ENCODE results near the gene LAMB4.

LAMB4 gene

DNA sequence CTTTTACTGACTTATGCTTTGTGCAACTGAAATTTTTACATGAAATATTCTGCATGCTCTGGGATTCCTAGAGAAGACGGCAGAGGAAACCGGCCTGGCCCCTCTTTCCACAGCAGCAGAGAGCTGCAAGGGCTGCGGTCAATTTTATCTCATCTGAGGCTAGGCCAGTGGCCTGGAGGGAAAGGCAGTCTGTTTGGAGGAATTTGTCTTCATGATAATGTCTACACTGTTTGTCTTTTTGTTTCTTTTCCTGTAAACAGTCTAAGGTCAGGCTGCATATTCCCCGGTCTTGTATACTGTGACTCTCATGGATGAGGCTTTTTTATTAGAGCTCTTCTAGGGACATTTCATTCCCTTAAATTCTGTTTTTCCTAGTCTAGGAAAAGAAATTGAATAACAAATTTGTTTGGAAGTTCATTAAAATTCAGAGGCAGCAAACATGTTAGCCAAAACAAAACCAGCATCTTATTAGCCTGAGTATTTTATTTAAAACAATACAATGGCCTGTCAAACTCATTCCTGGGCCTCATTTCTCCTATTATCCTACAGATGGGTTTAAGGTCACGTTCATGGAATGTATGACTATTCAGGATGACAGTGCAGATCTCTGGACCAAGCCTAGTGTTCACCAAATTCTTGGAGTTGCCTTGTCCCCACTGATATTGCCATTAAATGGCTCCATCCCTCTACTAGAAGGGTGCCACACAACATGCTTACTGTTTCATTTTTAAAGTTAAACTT, 26.4 kb downstream of the LAMB4 start:
- no peak for FAIRE-seq

DNA sequence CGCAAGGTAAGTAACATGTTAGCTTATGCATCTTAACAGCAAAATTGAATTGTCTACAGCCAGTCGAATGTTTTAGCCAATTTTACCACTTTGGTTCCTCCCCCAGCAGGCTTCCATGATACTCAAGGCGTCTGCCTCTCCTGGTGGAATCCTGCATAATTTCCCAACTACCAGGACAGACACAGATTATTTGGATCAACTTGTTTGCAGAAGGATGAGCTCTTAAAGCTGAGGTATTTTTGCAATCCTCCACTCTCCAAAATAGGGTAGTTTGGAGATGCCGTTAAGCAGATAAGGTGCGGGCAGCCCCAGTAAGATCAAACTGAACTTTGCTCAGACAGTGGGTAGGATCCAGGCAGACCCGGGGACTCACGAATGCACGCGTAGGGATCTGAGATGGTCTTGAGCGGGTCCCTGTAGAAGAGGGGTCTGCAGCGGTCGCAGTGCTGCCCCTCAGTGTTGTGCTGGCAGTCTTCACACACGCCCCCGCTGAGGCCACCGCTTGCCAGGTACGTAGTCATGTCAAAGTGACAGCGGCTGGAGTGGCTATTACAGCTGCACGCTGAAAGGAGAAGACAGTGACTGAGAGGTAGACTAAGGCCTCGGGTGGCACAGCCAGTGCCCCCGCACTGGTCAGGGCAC, 27.4 kb downstream of the LAMB4 start:
- FAIRE-seq, result no peak

DNA sequence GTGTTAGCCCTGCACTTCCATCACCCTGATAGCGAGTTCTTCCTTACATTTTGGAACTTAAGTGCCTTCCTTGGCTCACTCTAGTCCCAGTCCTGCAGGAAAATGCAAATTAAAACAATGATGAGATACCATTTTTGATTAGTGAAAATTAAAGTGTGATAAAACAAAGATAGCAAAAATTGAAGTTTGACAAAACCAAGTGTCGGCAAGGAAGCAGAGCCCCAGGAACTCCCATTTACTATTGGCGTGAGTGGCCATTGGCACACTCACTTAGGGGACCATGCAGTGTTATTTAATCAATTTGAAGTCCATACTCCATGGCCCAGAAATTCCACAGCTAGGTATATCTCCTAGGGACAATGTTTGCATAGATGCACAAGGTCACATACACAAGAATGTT, 28.4 kb downstream of the LAMB4 start:
- no peak for FAIRE-seq

DNA sequence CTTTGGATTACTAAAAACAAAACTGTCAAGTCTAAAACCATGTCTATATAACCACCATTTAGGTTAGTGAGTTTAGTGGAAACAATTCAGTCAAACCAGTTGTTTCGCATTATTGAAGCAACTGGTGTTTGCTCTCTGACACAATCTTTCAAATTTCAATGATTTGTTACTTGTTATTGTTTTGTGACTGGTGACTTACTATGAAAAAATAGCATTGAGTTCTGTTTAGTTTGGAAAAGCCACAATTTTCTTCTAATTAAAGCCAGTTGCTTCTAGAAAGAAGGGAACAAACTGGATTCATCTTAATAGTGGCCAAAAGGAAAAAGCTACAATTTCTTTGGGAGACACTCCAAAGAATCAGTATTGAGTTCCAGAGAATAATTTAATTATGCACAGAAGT, 30.4 kb downstream of the LAMB4 start:
- peak; percentile 96 for FAIRE-seq

DNA sequence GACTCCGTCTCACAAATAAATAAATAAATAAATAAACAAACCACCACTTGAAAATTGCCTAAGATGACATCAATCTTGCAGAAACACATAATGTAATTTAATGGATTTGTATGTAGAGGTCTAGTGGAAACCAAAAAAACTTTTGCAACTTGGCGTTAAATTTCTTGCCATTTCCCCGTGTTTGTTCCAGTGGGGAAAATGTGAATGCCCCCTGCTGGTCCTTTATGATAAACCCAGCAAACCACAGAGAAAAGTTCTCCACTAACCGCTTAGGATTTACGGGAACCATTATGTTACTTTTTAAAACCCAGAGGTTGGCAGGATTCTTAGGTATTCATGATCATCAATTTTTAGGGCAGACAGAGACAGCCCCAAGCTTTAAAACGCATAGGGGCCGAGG, 32.5 kb downstream of the LAMB4 start:
- FAIRE-seq, result no peak

DNA sequence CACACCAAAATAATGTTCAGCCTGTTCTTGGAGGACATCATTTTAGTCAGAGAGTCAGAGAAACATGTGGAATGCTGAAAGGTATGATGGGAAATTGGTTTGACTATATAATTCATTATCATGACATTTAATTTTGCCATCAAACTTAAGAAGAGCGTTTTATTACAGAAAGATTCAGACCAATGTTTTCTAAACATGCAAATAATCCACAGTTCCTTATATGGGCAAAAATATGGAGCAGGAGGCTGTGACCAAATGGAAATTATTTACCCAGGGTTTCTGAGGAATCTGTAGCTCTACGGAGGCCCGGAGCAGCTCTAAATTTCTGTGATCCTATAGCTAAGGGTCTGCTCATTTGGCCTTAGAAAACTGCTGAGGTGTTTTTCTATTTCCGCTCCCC, 33.2 kb downstream of the LAMB4 start:
- FAIRE-seq, result peak; percentile 21

DNA sequence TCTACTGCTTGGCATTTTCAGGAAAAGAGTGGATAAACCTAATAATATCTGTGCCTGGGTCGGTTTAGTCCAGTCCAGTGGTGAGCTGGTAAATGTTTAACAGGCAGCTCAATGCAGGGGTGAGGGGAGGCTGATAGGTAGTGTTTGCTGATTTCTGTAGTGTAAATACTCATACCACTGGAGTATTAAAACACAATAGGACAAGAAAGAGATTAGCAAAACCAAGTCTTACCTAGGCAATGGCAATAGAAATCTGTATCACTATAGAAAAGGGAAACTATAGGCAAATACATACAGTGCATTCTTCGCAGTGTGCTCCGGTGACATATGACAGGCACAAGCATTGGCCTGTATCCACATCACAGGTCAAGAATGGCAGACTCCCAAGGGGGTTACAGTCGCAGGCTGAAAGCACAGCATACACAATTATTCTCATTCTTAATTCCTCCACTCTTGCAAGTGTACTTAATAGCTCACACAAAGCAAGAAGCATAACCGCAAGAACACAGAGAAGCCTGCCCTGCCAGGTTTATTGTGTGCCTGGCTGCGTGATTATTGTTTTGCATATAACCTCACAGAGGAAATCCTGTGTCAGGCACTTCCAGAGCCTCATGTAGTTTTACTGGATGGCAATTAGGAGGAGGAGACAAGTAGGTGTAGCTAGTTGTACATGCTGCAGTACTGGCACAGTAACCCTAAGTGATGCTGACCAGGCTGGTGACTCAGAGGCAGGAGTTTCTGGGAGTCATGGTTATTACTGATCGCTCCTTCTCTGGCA, 35.0 kb downstream of the LAMB4 start:
- no peak for FAIRE-seq

DNA sequence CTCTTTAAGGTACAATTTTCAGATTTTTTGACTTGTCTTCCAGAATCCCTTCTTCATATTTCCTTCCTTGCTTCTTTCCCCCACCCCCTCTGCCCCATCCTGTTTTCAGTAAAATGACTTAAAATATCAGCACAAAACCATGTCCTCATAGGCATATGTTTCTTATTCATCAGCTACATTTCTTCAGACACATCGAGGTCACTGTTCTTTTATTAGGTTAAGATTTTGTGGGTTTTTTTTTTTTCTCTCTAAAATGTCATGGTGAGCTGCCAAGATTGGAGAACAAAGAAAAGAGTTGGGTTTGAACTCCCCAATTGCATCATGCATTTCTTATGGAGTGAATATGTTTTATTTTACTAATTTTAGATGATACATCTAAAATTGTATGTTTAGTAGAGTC, 35.8 kb downstream of the LAMB4 start:
- peak; percentile 97 for FAIRE-seq

DNA sequence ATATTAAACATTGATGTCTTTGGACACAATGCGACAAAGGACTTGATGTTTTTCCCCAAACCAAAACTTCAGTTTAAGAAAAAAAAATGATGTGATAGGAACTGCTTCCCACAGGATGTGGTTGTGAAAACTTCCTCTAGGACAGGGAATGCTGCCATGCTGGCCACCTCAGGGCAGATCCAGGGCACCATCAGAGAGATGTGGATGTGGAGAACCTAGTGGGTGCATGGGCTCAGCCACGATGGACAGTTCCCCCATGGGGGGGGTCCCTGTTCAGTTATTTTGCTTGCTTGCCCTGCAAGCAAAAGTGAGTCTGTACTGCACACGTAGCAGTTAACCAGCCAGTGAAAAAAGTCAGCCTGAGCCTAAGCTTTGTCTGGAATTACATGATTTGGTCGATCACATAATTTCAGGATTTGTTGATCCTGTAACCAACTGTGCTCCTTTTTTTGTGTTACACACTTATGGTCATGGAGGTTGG, 36.3 kb downstream of the LAMB4 start:
- no peak for FAIRE-seq

DNA sequence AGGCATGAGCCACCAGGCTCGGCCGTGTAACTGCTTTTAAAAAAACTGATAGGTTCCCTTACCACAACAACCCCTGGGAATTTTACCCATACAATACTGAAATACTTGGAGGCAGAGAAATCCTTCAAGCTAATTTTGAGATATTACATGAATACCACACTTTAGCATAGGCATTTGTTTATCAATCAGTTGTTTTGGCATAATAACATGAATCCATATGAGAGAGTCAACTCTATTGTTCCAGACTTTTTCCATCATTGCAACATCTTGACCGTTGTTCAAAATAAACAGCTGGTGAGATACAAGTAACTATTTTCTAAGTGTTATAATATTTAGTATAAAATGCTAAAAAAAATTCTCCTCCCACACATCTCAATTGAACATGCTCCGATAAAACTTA, 36.8 kb downstream of the LAMB4 start:
- no peak for FAIRE-seq

DNA sequence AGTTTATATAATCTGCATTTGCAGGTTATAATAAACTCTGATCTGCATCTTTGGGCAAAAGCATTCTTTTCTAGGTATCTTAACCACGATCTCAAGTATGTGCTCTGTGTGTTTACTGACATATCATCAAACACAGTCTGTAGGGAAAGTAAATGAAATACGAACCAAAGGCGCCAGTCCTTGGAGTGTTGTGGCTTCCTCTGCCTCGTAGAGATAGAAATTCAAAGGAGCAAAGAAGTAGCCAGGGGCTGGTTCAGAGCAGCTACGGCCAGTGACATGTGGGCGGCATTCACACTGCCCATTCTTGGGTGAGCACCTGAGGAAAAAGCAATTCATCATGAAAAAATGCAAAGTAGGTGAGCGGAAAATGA, 38.7 kb downstream of the LAMB4 start:
- FAIRE-seq, result no peak

DNA sequence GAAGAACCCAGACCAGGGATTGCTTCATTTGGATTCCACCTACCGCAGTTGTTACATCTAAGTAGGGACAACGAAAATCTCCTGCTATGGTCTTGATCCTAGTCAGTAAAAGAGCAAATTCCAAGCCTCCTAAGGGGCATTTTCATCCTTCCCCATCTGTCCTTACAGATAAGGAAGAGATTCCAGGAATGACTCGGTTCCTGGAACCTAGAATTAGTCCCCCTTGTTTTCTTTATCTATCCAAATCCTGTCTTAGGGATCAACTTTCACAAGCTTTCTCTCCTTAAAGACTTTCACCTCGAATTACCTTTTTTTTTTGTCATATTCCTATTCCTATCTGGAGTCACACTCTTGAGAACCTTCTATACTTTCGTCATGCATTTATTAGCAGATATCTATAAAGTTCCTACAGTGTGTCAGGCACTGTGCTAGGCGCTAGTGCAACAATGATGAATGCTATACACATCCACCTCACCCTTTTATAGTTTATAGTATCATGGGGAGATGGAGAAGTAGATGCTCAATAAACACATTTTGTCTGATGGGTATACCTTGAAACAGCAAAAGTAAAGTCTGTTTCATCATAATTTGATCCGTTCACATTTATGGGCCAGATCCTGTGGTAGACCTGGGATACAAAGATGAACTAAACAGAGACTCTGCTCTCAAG, 39.2 kb downstream of the LAMB4 start:
- no peak for FAIRE-seq

DNA sequence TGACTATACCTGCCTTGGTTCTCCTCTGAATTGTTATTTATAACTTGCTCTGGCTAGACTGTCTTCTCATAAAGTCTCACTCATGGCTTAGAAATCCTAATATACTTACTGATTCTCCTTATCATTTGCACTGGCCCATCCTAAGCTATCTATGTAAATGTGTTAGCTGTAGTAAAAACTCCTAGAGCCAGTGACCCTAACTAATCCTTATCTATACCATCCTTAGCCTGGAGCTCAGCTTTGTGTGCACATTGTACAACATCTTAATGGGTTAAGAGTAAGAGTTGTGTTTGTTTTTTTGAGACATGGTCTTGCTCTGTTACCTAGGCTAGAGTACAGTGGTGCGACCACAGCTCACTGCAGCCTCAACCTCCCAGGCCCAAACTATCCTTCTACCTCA, 40.8 kb downstream of the LAMB4 start:
- FAIRE-seq, result no peak

DNA sequence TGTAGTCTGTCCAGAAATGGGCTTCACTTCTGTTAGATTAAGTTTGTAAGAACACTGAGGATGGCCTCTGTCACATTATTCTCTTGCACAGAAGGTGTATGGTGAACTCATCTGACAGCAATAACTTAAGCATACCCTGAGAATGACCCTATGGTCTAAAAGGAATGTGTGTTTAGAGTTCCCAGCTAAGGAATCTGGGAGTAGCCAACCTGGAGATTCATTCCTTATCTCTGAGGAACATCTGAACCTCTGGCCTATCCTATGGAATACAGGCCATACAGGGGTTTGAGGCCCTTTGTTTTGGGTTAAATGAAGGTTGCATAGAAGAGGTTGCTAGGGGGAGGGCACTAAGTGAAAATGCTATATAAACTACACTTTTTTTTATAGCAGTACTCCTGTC, 41.4 kb downstream of the LAMB4 start:
- no peak for FAIRE-seq

DNA sequence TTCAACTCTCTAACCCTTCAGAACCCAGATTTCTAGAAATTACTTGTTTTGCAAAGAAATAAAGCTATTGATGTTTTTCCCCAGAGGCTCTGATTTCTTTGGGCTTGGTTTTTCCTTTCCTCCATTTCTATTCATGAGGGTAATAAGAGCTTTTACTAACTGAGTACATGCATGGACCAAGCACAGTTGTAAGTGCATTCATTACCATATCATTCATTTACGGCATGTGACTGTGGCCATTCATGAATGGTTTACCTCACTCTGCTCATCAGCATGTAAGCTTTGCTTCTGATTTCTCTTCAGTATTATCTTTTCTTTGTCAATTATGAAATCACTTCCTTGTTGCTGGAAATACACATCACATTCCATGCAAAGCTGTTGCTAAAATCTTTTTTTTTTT, 42.4 kb downstream of the LAMB4 start:
- no peak for FAIRE-seq

DNA sequence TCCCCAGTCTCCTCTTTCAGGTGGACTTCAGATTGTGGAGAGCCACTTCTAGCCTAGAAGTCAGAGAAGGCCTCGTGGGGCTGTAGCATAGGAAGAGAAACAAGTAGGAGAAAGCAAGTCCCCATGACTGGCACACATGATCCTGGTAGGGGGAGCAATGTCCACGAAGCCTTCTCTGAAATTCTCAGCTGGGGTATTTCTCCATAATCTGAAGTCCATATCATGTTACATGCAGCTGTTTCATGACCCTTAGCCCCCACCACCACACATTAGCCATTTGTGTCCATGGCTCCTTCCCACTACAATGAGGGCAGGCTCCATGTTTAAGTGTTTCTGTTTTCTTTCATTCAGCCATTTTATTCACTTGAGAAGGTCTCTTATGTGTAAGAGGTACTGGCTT, 43.2 kb downstream of the LAMB4 start:
- no peak for FAIRE-seq

DNA sequence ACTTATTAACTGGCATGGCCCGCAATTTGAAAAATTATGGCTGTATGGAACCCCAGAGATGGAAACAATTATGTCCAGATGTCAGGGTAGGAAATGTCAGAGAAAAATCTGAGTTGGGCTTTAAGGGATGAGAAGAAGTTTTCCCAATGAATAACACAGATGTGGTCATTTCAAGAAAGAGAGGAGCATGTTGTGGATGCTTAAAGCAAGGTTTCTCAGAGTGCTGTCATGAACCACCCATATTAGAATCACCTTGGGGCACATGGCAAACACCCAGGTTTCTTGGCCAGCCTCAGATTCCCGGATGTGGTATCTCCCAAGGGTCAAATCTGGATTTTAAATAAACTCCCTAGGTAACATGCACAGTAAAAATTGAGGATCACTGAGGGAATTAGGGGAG, 43.6 kb downstream of the LAMB4 start:
- no peak for FAIRE-seq

DNA sequence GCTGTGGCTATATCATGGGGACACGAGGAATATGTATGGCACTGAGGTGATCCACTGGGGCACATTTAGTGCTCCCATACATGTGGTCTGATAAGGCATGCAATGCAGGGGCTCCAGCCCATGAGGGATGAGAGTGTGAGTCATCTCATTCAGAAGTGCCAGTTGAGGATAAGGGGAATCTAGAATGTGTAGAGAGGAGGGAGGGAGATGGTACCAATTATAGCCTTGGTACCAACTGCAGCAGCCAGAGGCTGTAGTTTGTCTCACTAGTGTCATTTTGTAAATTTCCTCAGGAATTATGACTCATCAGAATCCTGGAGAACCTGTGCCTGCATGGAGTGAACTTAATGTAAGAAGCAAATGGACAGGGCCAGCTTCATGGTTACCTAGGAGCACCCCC, 46.2 kb downstream of the LAMB4 start:
- no peak for FAIRE-seq

DNA sequence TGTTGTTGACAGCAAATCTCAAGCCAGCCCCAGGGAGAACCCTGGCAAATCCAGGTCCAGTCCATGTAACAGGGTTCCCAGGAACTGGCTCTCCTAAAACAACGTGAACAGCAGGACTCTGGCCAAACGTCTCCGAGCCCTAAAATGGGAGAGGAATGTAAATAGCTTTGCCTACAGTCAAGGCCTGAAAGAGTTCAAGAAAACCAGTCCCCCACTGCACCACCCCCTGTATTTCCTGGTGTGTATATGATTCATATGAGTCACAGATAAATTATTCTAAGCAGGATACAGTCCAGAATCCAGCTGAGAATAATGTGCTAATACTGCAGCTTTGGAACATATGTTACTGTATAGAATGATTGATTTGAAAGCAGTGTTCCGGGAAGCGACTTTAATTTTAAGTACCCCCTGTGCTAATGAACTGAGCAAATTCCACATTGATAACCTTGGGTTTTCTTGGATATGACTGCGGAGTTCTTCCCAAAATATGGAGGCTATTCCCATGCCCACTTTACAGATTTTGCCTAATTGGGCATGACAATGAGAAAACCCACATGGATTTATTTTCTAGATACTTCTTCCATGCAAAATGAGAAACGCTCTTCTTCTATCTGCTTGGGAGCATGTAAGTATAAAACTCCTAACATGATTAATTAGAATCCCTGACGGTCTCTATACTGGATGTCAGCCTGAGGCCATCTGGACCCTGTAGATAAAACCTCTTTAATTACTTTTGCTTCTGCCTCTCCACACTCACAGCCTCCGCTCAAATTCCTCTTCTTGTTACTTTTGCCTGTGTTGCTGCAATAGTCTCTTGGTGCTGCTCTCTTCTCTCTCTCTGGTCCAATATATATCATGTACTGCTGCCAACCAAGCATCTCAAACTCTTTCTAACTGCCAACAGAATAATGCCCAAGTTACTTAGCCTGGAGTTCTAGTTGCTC, 50.2 kb downstream of the LAMB4 start:
- no peak for FAIRE-seq

DNA sequence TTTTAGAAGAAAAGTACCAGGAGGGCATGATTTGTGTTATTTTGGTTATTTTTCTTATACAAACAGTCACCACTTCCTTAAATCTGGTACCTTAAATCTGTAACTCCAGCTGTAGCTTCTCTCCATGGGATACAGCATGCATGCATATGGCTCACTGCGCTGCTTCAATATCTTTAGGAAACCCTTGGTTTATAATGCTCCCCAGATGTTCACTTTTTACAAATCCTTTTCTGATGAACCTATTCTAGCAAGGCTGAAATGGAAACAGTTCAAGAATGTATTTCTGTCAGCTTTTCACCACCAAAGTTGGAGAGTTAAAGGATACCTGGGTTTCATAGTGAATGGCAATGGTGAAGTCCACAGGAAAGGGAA, 50.9 kb downstream of the LAMB4 start:
- FAIRE-seq, result no peak

DNA sequence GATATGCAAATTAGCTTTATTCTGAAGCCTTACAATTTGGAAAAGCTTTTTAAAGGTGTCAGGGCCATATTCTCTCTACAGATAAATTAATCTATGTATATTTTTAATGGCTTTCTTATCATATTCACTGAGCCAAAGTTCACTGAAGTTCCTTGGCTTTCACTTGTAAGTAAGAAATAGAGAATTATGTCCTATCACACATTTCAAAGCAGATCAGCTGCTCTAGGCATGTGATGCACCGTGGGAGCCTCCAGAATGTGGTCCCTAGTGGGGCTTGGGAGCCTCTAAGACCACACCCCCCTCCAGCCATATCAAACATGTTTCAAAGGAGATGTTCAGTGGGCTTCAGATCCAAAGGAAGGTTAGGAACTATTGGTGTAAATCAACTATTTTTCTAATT, 51.5 kb downstream of the LAMB4 start:
- no peak for FAIRE-seq

DNA sequence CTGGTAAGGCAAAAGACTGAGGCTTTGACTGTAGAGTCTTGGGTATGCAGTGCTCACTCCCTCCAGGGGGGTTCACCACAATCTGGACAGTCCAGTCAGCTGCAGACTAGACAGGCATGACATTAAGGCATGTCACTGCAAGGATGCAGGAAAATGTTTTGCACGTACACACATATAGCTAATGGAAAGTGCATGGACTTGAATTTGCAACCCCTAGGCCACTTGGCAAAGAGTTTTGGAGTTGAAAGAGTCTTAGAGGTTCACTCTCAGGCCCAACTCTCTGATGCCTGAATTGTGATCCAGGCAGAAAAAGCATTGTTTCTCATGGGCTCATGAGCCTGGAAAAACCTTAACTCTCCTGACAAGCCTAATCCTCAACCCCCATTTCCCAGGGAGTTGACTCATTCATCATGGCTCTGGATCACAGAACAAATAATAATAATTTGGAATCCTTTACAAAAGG, 51.9 kb downstream of the LAMB4 start:
- no peak for FAIRE-seq

Data from endometrium (tissue), 2 donors.